ENCODE results near the gene GPRIN2. TPM values are rescaled to one million over a fixed set of nuclear protein-coding genes. Genes with fewer than 3 reads are reported as not detected.

The GPRIN2 gene
- total RNA-seq, 1 experiment from 2014 or later: 3.7 TPM

DNA sequence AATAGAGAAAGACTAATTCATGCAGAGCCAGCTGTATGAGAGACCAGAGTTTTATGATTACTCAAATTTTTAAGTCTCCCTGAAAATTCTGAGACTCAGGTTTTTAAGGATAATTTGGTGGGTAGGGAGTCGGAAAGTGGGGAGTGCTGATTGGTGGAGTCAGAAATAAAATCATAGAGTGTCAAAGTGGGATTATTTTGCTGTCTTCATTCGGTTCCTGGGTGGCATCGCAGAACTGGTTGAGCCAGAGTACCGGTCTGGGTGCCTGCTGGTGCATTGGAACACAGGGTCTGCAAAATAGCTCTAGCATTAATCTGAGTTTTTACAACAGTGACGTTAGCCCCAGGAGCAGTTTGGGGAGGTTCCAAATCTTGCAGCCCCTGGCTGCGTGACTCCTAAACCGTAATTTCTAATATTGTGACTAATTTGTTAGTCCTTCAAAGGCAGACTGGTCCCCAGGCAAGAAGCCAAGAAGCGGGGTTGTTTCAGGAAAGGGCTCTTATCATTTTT lies 32.4 kb downstream of the GPRIN2 start:
- peaks cover 21% of the 10 kb centered on the region for H3K4me1 ChIP-seq
- BruUV-seq (replicated peaks): no TSS peak

DNA sequence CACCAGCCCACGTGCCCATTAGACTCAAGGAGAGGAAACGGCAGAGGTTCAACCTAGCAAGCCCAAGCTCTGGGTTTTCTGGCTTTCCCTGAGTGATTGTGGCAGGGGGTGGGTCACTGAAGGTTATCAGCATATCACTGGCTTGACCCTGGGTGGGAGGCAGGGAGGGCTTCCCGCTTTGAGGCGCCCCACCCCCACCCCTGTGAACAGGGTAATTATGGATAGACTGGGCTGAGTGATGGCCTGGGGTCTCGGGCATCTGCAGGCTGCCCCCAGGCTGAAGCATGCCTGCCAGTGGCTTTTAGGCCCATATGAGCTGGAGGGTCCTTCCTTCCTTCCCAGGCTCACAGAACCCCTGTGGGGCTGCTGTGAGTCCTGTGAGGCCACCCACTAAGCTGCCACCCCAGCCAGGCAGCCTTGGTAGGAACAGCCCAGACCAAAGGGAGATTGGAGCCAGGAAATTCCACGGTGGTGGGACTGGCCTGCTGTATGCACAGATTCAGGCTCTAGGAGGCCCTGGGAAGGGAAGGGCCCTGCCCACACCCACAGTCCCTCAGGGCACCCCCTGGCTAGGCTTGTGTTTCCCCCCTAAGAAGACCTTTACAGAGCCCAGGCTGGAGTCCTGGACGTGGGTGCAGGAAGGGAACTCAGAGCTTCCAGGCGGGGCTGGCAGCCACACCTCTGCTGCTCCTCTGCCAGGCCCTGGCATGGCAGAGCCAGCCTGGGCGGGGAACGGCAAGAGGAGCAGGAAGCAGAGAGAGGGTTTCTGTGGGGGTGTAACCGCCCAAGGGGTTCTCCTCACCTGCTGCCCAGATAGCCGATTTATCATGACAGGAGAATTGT lies 33.1 kb downstream of the GPRIN2 start:
- intact Hi-C loops (cut with micrococcal nuclease; ENCODE audit: unreplicated experiment): no loop called here
- peak in 1 of 2 experiments; percentile 45 for DNase-seq
- H3K9me3 Mint-ChIP-seq (ENCODE audit: unreplicated experiment): no peaks in the 10 kb centered on the region
- H3K4me3 Mint-ChIP-seq (ENCODE audit: unreplicated experiment): no peak overlapping the region
- H3K36me3 Mint-ChIP-seq (ENCODE audit: insufficient read depth, unreplicated experiment): no peaks in the 10 kb centered on the region
- H3K4me3 ChIP-seq (ENCODE audit: low read depth, low read length): no peak overlapping the region
- ChIA-PET CTCF (interaction anchor here (0.9 kb wide), 1 partner anchor 38 kb away, joined by 3 read pairs; no protein-coding TSS in a partner anchor), POLR2A (no interaction called here)
- no peaks in the 10 kb centered on the region for H3K36me3 ChIP-seq (ENCODE audit: control insufficient read depth, insufficient read depth, low read length)
- BruUV-seq (replicated peaks): no TSS peak
- no peaks in the 10 kb centered on the region for H3K27me3 Mint-ChIP-seq (ENCODE audit: insufficient read depth, unreplicated experiment)
- H3K9me3 ChIP-seq: no peaks in the 10 kb centered on the region; the same call in 1 of the 2 replicates
- no peaks in the 10 kb centered on the region for H3K4me1 Mint-ChIP-seq (ENCODE audit: low read depth, unreplicated experiment)
- TF ChIP-seq, protein P1, sequence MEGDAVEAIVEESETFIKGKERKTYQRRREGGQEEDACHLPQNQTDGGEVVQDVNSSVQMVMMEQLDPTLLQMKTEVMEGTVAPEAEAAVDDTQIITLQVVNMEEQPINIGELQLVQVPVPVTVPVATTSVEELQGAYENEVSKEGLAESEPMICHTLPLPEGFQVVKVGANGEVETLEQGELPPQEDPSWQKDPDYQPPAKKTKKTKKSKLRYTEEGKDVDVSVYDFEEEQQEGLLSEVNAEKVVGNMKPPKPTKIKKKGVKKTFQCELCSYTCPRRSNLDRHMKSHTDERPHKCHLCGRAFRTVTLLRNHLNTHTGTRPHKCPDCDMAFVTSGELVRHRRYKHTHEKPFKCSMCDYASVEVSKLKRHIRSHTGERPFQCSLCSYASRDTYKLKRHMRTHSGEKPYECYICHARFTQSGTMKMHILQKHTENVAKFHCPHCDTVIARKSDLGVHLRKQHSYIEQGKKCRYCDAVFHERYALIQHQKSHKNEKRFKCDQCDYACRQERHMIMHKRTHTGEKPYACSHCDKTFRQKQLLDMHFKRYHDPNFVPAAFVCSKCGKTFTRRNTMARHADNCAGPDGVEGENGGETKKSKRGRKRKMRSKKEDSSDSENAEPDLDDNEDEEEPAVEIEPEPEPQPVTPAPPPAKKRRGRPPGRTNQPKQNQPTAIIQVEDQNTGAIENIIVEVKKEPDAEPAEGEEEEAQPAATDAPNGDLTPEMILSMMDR (IDR thresholded peaks at IDR 0.05; ENCODE audit: insufficient read depth in 1 of 2, low read depth in 1 of 2, low read length in 1 of 2, severe bottlenecking in 1 of 2, unreplicated experiment in 1 of 2): no peak
- H3K27ac Mint-ChIP-seq (ENCODE audit: unreplicated experiment): no peak overlapping the region
- H3K4me1 ChIP-seq: peaks cover 21% of the 10 kb centered on the region
- no peaks in the 10 kb centered on the region for H3K27me3 ChIP-seq (replicated peaks; ENCODE audit: control insufficient read depth, insufficient read depth, low read length)

More for the DNA sequence above, 32.4 kb downstream of the GPRIN2 start:
- Mint-ChIP-seq H3K36me3 (ENCODE audit: insufficient read depth, unreplicated experiment) (no peaks in the 10 kb centered on the region), H3K9me3 (ENCODE audit: unreplicated experiment) (no peaks in the 10 kb centered on the region), H3K27ac (ENCODE audit: unreplicated experiment) (no peak overlapping the region), H3K27me3 (ENCODE audit: insufficient read depth, unreplicated experiment) (no peaks in the 10 kb centered on the region), H3K4me1 (ENCODE audit: low read depth, unreplicated experiment) (no peaks in the 10 kb centered on the region), H3K4me3 (ENCODE audit: unreplicated experiment) (no peak overlapping the region)
- no peaks in the 10 kb centered on the region for H3K27me3 ChIP-seq (replicated peaks; ENCODE audit: control insufficient read depth, insufficient read depth, low read length)
- TF ChIP-seq, protein P1 (IDR thresholded peaks at IDR 0.05; ENCODE audit: insufficient read depth in 1 of 2, low read depth in 1 of 2, low read length in 1 of 2, severe bottlenecking in 1 of 2, unreplicated experiment in 1 of 2): no peak
- ChIA-PET POLR2A (no interaction called here), CTCF (no interaction called here)
- no peak for DNase-seq
- no peaks in the 10 kb centered on the region; the same call in 1 of the 2 replicates for H3K9me3 ChIP-seq
- no peaks in the 10 kb centered on the region for H3K36me3 ChIP-seq (ENCODE audit: control insufficient read depth, insufficient read depth, low read length)
- intact Hi-C loops (cut with micrococcal nuclease; ENCODE audit: unreplicated experiment): no loop called here
- H3K4me3 ChIP-seq (ENCODE audit: low read depth, low read length): no peak overlapping the region

DNA sequence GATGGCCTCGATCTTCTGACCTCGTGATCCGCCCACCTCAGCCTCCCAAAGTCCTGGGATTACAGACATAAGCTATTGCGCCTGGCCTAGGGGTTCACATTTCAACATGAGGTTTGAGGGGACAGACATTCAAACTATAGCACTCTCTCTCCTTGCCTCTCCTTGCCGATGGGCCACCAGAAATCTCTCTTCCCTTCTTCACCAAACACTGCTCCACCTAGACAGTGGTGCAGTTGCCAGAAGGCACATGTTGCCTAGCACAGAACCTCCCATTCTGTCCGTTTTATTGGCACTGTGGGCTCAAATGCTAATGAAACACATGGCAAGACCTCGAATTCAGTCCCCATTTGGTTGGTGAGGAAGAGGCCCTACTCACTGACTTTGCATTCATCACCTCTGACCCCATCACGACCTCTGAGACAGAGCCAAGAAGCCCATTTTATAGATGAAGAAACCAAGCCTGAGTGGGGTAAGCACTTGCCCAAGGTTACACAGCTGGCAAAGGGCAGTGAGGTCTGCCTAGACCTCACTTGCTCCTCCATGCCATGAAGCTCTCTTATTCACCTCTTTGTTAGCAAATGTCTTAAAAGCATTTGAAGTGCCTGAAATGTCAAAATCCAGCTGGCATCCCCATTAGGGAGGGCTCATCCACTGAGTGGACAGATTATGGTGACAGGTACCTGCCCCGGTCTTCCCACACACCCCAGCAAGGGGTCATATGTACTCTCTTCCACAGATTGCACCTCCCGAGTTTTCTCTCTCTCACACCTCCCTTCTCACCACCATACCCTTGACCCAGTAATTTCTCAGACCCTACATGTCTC lies 34.0 kb downstream of the GPRIN2 start:
- no peaks in the 10 kb centered on the region for H3K9me3 Mint-ChIP-seq (ENCODE audit: unreplicated experiment)

More for the DNA sequence above, 34.0 kb downstream of the GPRIN2 start:
- no peak overlapping the region for H3K4me3 Mint-ChIP-seq (ENCODE audit: unreplicated experiment)
- Histone ChIP-seq H3K4me1 (peaks cover 21% of the 10 kb centered on the region), H3K27me3 (replicated peaks; ENCODE audit: control insufficient read depth, insufficient read depth, low read length) (no peaks in the 10 kb centered on the region), H3K9me3 (no peaks in the 10 kb centered on the region; the same call in 1 of the 2 replicates), H3K36me3 (ENCODE audit: control insufficient read depth, insufficient read depth, low read length) (no peaks in the 10 kb centered on the region), H3K4me3 (ENCODE audit: low read depth, low read length) (no peak overlapping the region)
- no TSS peak for BruUV-seq (replicated peaks)
- TF ChIP-seq, protein P1 (IDR thresholded peaks at IDR 0.05; ENCODE audit: insufficient read depth in 1 of 2, low read depth in 1 of 2, low read length in 1 of 2, severe bottlenecking in 1 of 2, unreplicated experiment in 1 of 2): no peak
- intact Hi-C loops (cut with micrococcal nuclease; ENCODE audit: unreplicated experiment): no loop called here
- H3K27me3 Mint-ChIP-seq (ENCODE audit: insufficient read depth, unreplicated experiment): no peaks in the 10 kb centered on the region
- ChIA-PET CTCF (interaction anchor here (0.9 kb wide), 1 partner anchor 38 kb away, joined by 3 read pairs; no protein-coding TSS in a partner anchor), POLR2A (no interaction called here)
- H3K27ac Mint-ChIP-seq (ENCODE audit: unreplicated experiment): no peak overlapping the region
- DNase-seq: no peak
- no peaks in the 10 kb centered on the region for H3K36me3 Mint-ChIP-seq (ENCODE audit: insufficient read depth, unreplicated experiment)
- H3K4me1 Mint-ChIP-seq (ENCODE audit: low read depth, unreplicated experiment): no peaks in the 10 kb centered on the region
